Mesothelial cell of epicardium (in vitro differentiated cells): ENCODE data around the gene EIF4E1B. TPM values are rescaled to one million over a fixed set of nuclear protein-coding genes. Genes with fewer than 3 reads are reported as not detected.

ENCODE experiments used
- DNase-seq, 2 experiments: peaks; one replicate each; pipeline ENCODE4 v3.0.0; 2021; ENCODE audit warnings: low spot score in 2 of 2; ENCODE audit not compliant: unreplicated experiment in 2 of 2
- H3K27ac Mint-ChIP-seq: 2 replicates; pipeline ENCODE4 v1.8.0; 2021; ENCODE audit warnings: mixed read lengths
- H3K27me3 Mint-ChIP-seq: 2 replicates; pipeline ENCODE4 v1.8.0; 2021; ENCODE audit warnings: low read depth, mixed read lengths
- H3K36me3 Mint-ChIP-seq: 2 replicates; pipeline ENCODE4 v1.8.0; 2021; ENCODE audit warnings: mixed read lengths
- H3K4me1 Mint-ChIP-seq: 2 replicates; pipeline ENCODE4 v1.8.0; 2021; ENCODE audit warnings: mixed read lengths
- H3K4me3 Mint-ChIP-seq: 2 replicates; pipeline ENCODE4 v1.8.0; 2021; ENCODE audit warnings: mild to moderate bottlenecking, moderate library complexity, mixed read lengths
- H3K9me3 Mint-ChIP-seq: 2 replicates; pipeline ENCODE4 v1.8.0; 2021; ENCODE audit warnings: mixed read lengths
- CTCF ChIP-seq: fragments of 200-600 bp; sonication (generic); IDR thresholded peaks from one replicate; pipeline ENCODE4 v1.5.0; 2021; ENCODE audit warnings: antibody characterized with exemption; ENCODE audit not compliant: unreplicated experiment
- total RNA-seq: library from RNA; stranded (reverse); gene quantifications from 3 replicates; pipeline ENCODE4 v1.2.1, GENCODE V29; 2021

Gene EIF4E1B
- total RNA-seq, 1 donor from 2014 or later: not detected

GRCh38 chr5:176646707-176647029 is 16.2 kb downstream of the EIF4E1B start:
- peak overlapping the region; percentile 83 for H3K27ac Mint-ChIP-seq
- H3K4me1 Mint-ChIP-seq: peaks cover 17% of the 10 kb centered on the region
- H3K27me3 Mint-ChIP-seq: peaks cover 1% of the 10 kb centered on the region
- DNase-seq: no peak
- no peak for TF ChIP-seq CTCF
- no peaks in the 10 kb centered on the region for H3K9me3 Mint-ChIP-seq
- no peaks in the 10 kb centered on the region for H3K36me3 Mint-ChIP-seq
- peak overlapping the region; percentile 68 for H3K4me3 Mint-ChIP-seq

GRCh38 chr5:176647030-176647842 is 16.8 kb downstream of the EIF4E1B start, which contains the start of gene TSPAN17:
Gene TSPAN17 (plus strand): TSS chr5:176647484. CDS start chr5:176647616, 132 bp downstream.
- peak within 1 kb of the TSS; percentile 89 for H3K4me3 Mint-ChIP-seq
- DNase-seq: peak; percentile 100
- TF ChIP-seq CTCF: no peak
- peaks cover 17% of the 10 kb centered on the region for H3K4me1 Mint-ChIP-seq
- H3K9me3 Mint-ChIP-seq: no peaks in the 10 kb centered on the region
- peak within 1 kb of the TSS; percentile 84 for H3K27ac Mint-ChIP-seq
- H3K27me3 Mint-ChIP-seq: no peaks in the 10 kb centered on the region
- H3K36me3 Mint-ChIP-seq: no peaks in the 10 kb centered on the region

DNA sequence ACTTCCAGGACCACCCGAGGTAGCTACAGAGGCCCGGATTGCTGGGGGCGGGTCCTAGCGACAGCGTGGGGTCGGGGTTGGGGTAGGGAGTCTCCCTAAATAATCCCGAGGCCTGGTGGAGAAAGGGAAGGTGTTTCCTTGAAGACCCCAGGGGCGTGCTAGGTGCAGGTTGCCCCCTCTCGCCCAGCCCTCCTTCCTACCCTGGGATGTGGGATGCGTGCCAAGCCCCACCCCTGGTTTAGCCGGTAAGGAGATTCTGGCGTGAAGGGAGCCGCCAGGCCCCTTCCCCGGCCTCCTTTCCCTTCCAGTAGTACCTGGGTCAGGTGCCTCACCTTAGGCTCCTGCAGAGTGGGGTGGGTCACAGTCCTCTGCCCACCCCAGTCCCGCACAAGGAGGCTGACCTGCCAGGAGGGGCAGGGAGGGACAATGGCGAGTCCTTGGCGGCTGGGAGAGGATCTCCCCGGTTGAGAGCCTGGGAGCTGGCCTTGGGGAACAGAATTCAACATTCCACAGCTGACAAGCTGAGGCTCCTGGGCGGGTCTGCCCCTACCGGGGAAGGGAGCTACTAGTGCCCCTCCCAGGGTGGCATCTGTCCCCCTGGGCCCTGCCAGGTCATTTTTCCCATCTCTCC is 17.5 kb downstream of the EIF4E1B start:
- Mint-ChIP-seq H3K27ac (peak overlapping the region; percentile 84), H3K4me1 (peaks cover 17% of the 10 kb centered on the region), H3K27me3 (no peaks in the 10 kb centered on the region), H3K36me3 (peaks cover 2% of the 10 kb centered on the region), H3K9me3 (no peaks in the 10 kb centered on the region), H3K4me3 (peak overlapping the region; percentile 89)
- peak; percentile 64 to 83 for DNase-seq
- no peak for TF ChIP-seq CTCF

DNA sequence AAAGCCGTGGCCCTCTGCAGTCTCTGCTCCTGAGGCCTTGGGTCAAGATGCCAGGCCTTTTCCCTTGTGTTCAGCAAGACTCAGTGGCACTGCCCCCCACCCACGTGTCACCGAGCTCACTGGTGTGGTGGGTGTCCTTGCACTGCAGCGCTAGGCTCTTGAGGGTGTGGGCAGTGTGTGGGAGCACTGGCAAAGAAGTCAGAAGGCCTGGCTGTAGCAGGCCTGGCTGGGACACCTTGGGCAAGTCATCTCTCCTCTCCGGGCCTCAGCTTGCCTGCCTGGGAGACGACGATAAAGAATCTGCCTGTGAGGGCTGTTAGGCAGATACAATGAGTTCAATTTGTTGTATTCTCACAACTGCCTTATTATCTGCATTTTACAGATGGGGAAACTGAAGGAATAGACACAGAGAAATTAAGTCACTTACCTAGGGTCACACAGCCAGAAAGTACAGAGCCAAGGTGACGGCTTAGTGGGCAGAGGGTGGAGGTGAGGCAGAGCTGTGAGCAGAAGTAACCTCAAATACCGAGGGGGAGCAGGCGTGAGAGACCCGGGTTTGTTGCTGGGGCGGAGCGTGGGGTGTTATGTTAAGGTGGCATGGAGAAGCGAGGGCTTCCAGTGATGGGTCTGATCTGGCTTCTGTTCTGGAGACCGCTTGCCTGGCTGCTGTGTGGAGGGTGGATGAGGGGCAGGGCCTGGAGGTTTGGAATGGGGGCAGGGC is 18.2 kb downstream of the EIF4E1B start:
- no peaks in the 10 kb centered on the region for H3K27me3 Mint-ChIP-seq
- H3K27ac Mint-ChIP-seq: no peak overlapping the region
- DNase-seq: no peak
- H3K4me1 Mint-ChIP-seq: peaks cover 17% of the 10 kb centered on the region
- peaks cover 6% of the 10 kb centered on the region for H3K36me3 Mint-ChIP-seq
- no peaks in the 10 kb centered on the region for H3K9me3 Mint-ChIP-seq
- TF ChIP-seq CTCF: no peak
- H3K4me3 Mint-ChIP-seq: peak overlapping the region; percentile 89

GRCh38 chr5:176650354-176650884 is 19.9 kb downstream of the EIF4E1B start:
- peaks cover 17% of the 10 kb centered on the region for H3K4me1 Mint-ChIP-seq
- peak overlapping the region; percentile 28 for H3K27ac Mint-ChIP-seq
- no peak overlapping the region for H3K4me3 Mint-ChIP-seq
- no peak for TF ChIP-seq CTCF
- no peaks in the 10 kb centered on the region for H3K9me3 Mint-ChIP-seq
- H3K36me3 Mint-ChIP-seq: peaks cover 10% of the 10 kb centered on the region
- no peak for DNase-seq
- no peaks in the 10 kb centered on the region for H3K27me3 Mint-ChIP-seq
